GM18507 (cell line): ENCODE measurements around the gene ARFGEF2.

ENCODE experiments used
- DNase-seq: peaks from one replicate; pipeline ENCODE4 v3.0.0; 2011; ENCODE audit warnings: low read depth; ENCODE audit not compliant: insufficient read length; ENCODE audit errors: extremely low spot score
- FAIRE-seq: peaks from 2 replicates; lab custom pipeline; 2011; peaks lifted over from hg19 to GRCh38; lab: Jason Lieb, UNC

The ARFGEF2 gene

DNA sequence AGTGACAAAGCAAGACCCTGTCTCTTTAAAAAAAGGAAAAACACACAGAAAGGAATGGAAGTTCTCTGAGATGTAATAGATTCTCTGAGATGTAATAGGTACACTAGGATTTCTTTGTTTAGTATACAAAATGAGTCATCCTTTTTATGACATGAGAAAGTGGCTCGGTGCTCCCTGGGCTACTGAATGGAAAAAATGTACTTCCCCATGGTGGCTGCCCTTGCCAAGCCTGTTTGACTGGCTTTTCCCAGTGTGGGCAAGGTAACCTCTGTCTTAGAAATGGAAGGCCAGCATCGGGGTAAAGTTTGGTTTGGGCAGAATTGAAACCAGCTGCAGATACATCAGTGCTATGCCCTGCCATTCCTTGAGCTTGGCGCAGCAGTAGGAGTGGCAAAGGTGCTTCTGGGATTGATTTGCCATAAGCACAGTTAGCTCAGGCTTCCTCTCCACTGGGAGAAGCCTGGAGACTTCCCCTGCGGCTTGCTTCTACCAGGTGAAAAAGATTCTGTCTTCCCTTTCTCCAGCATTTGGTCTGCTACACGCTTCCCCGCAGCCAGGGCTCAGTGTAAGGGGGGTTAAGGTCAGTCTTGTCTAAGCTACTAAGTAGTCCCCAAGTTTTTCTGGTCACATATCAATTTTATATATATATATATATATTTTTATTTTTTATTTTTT is 24.5 kb downstream of the ARFGEF2 start:
- DNase-seq, result no peak

DNA sequence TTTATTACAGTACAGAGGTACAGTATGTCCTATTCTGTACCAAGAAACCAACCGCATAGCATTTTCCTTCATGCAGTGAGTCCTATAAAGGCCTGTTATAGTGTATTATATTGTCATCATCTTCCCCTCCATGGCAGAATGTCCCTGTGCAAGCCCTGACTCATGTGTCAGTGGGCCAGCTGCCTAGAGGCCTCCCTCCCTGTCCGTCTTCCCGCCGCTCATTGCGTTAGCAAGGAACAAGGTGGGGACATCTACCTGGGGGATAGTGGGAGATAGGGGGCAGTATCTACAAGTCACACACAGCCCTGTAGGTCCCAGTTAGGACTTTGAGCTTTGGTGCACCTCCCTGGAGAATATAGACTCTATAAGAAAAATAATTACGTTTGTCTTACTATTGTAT is 27.1 kb downstream of the ARFGEF2 start:
- no peak for FAIRE-seq

More for the DNA sequence above, 24.5 kb downstream of the ARFGEF2 start:
- no peak for FAIRE-seq

DNA sequence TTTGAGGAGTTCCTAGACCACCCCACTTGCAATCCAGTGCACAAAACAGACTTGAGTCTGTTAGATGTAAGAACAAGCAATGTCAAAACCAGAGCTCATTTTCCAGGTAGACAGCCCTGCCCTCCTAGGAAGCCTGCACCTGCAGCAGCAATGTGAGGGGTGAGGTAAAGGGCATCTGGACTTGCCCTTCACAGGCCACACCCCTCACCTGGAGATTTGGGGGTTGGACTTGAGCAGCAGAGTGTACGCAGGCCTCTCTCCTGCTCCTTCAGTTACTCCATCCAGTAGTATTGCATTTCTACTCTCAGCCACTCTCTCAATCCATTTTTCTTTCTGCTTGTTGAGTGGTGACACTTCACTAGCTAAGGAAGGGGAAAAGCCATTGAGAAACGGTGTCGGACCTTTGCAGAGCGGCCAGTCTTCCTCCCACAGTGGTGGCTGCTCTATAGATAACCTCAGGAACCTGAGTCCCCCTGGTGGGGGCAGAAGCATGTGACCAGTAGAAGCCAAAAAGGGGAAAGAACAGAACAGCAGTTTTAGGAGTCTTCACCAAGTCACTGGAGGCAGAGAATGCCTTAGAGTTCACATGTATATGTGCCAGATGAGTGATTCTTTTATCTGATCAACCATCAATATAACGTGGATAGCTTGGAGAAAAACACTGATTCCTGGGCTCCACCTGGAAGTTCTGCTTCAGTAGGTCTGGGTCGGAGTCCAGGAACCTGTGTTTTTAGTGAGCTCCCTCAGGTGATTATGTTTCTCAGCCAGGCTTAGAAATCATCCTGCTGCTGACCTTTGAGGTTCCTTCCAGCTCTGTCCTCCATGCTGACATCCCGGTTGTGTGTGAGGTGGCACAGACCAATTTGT is 28.0 kb downstream of the ARFGEF2 start:
- DNase-seq (no peak), FAIRE-seq (no peak)

More for the DNA sequence above, 27.1 kb downstream of the ARFGEF2 start:
- no peak for DNase-seq

DNA sequence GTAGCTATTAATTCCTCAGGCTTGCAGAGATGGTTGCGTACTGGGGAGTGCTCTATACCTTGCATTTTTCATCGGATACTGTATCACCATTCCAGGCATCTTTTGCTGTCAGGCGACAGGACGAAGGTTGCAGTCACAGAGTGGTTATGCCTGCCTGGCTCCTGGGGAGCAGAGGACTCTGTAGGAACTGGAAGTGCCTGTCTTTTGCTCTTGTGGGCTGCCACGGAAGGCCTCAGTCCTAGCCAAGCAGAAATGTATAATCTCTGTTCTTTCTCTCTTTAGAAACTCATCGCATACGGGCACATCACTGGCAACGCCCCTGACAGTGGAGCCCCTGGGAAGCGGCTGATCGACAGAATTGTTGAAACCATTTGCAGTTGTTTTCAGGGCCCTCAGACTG is 29.5 kb downstream of the ARFGEF2 start:
- DNase-seq (no peak), FAIRE-seq (no peak)

DNA sequence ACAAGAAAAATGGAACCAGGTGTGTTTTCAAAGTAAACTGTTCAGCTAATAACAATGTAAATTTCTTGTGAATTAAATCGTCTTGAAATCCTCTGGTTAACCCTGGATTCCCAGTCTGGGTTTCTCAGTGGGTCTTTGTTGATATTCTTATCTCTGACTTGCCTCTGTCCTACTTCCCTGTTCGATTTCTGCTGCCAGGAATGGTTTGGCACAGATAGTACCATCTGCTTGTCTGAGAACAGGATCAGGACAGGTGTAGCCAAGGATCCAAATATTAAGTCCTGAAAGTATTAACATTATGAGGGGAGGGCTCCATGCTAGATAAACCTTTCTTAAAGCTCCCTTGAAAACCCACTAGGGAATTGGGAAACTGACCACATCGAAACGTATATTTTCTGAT is 30.1 kb downstream of the ARFGEF2 start:
- no peak for FAIRE-seq

DNA sequence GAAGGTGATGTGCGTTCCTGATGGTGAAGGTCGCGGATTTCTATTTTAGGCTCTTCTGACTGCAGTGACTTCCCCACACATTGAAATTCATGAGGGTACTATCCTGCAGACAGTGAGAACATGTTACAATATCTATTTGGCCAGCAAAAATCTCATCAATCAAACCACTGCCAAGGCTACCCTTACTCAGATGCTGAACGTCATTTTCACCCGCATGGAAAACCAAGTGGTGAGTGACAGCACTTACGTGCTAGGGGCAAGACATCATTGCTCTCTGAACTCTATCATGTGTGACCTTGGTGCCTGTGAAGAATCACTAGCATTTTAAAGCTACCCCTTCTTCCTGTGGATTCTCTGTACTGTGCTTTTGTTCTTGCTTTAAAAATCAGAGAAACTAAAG is 31.1 kb downstream of the ARFGEF2 start:
- FAIRE-seq (no peak), DNase-seq (no peak)

More for the DNA sequence above, 30.1 kb downstream of the ARFGEF2 start:
- no peak for DNase-seq

DNA sequence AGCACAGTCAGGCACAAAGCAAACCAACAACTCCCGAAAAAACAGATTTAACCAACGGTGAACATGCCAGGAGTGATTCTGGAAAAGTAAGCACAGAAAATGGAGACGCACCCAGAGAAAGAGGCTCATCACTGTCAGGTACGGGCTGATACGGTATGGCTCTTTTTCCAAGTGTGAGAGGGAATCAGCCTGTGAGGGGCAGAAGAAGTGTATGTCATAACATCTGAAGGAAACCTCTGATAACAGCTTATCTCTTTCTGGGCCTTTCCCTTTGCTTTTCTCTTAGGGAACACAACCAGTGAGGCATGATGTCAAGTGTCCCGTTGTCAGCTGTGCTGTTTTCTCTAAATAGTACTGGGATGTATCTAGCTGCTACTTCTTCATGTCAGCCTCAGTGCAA is 32.1 kb downstream of the ARFGEF2 start:
- DNase-seq (no peak), FAIRE-seq (no peak)

DNA sequence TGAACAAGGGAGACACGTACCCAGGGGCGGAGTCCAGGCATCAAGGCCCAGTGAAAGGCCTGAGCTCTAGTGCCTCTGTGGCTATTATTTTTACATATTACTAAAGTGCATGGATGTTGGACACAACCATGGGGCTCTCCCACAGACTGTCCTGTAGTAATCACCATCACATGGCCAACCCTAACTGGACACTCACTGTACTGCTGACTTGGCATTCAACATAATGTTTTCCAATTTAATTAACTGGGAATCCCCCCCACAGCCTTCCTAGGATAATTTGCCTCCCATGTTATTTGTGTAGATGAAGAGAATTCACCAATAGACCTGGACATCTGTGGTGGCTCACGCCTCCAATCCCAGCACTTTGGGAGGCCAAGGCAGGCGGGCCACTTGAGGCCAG is 34.5 kb downstream of the ARFGEF2 start:
- FAIRE-seq, result no peak
- DNase-seq, result no peak

DNA sequence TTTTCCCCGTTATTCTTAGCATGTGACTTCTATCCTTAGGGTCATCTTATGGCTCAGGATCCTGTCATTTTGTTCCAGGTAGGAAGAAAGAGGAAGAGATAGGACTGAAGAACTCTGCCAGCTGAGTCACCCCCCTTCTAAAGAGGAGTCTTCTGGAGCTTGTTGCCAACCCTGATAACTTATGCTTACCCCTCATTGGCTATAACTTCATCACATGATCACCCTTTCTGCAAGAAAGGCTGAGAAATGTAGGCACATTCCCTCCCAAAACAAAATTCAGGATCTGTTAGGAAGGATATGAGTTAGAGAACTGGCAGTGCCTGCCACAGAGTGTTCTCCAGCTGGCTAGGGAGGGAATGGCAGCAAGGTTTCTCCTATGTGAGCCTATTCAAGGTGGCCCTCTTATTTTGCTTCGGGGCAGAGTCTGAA is 35.6 kb downstream of the ARFGEF2 start:
- DNase-seq (no peak), FAIRE-seq (no peak)

DNA sequence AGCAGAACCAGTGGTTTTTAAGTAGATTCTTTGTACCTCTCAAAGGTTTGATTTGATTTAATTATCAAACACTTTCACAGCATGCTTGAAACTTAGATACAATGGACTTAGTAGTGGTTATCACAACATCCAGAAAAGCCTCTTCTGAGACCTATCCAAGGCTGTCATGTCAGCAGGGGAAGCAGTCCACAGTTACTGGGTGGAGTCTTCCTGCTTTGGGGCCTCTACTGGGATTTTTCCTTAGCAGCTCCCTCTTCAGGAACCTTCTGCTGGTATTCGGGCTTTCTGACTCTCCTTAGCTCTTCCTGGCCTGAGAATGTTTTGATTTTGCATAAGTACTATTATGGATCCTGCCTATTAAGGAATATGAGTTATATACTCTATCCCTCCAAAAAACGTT is 36.0 kb downstream of the ARFGEF2 start:
- DNase-seq (no peak), FAIRE-seq (no peak)

DNA sequence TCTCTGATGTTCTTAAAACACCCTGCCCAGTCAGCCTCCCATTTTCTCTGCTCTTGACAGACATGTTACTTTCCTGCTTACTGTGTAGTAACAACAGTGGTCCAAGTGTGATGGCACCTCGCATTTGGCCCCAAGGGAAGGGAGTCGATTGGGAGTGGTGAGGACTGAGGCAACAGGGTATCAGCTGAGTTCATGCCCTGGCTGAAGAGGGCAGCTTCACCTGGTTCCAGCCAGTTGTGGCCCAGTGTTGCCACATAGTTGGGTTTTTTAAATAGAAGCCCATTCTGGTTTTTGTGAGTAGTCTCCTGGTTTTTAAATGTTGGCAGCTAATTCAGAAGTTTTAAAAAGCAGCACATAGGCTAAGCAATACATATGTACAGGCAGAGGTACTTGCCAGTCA is 37.2 kb downstream of the ARFGEF2 start:
- DNase-seq (no peak), FAIRE-seq (no peak)

DNA sequence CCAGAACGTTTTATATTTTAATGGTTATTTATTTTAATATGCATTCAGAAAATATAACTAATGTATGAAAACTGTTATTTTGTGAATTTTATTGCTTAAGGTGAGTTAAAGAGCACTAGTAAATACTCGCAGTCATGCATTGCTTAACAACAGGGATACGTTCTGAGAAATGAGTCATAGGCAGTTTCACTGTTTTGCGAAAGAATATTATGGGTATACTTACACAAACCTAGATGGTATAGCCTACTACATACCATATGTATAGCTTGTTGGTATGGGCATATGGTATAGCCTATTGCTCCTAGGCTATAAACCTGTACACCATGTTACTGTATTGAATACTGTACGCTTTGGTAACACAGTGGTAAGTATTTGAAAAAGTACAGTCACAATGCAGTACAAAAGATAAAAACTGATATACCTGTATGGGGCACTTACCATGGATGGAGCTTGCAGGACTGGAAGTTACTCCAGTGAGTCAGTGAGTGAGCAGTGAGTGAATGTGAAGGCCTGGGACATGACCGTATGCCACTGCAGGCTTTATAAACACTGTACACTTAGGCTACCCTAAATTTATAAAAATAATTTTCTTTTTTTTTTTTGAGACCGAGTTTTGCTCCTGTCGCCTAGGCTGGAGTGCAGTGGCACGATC is 38.5 kb downstream of the ARFGEF2 start:
- no peak for FAIRE-seq

DNA sequence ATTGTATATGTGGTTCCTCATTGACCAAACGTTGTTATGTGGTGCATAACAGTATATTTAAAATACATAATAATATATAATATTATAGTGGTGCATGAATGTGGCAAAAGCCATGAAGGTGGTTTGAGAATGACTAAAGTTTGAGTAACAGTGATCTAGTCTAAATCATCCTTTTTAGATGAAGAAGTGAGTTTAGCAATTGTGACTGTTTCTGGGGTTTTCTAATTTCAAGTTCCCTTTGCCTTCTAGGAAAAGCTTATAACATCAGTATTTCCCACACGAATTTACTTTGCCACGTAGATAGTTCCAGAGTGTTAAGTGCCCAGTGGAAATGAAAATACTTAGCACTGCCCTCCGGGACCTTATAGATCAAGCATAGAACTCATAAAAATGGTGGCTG is 40.9 kb downstream of the ARFGEF2 start:
- no peak for DNase-seq
- no peak for FAIRE-seq

More for the DNA sequence above, 38.5 kb downstream of the ARFGEF2 start:
- DNase-seq, result no peak

DNA sequence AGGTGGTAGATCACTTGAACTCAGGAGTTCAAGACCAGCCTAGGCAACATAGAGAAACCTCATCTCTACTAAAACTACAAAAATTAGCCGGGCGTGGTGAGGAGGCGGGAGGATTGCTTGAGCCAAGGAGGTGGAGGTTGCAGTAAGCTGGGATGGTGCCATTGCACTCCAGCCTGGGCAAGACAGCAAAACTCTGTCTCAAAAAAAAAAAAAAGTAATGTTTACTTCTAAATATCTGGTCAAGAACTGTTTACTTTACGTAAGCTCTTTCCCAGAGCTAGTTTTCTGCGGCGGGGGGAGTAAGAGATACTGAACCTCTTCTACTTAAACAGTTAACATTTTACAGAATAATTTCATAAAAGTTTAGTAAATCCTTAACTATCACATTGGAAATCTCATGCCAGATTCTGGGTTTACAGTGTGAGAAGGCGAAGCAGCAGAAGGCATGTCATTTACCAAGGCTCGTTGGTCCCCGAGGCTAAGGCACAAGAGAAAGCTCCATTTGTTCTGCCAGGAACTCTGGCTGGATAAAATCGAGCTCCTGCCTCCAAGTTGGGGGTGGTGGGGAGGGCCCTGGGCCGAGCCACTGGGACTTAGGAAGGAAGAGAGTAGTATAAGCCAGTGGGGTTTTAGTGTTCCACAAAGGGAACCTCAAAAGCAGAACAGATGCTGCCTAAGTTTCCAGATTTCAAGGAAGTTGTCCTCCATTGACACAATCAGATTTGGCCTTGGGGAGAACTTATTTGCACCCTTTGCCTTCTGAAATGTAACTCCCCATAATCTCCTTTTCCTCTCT is 41.7 kb downstream of the ARFGEF2 start:
- FAIRE-seq, result no peak
- no peak for DNase-seq

DNA sequence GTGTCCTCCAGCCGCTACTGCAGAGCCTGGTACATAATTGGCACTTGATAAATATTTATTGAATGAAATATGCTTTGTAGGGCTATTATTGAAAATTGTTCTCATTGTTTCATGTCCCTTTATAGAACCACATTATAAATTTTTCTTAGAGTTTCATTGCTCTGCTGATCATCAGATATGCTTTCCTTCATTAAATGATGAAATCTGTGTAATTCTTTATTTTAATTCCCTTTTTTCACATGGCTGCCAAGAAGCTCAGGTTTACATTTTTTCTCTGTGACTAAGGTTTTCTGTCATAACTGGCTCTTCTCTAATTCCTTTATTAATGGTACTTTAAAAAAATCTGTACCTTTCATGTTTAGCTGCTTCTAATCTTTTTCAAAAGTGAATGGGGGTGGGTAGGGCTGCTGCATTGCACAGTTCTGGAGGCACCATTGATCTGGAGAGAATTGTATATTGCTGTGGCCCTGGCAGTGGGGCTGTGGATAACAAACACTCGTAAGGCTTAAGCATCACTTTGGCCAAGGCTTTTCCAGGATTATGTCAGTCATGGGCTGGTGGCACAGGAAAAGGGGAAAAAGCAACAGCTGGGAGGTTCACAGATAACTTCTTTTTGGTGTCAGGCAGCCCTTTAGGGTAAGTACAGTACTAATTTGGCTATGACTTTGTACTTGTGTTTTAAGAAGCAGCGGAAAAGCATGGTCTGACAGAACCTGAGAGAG is 43.8 kb downstream of the ARFGEF2 start:
- DNase-seq, result no peak
- FAIRE-seq, result no peak

DNA sequence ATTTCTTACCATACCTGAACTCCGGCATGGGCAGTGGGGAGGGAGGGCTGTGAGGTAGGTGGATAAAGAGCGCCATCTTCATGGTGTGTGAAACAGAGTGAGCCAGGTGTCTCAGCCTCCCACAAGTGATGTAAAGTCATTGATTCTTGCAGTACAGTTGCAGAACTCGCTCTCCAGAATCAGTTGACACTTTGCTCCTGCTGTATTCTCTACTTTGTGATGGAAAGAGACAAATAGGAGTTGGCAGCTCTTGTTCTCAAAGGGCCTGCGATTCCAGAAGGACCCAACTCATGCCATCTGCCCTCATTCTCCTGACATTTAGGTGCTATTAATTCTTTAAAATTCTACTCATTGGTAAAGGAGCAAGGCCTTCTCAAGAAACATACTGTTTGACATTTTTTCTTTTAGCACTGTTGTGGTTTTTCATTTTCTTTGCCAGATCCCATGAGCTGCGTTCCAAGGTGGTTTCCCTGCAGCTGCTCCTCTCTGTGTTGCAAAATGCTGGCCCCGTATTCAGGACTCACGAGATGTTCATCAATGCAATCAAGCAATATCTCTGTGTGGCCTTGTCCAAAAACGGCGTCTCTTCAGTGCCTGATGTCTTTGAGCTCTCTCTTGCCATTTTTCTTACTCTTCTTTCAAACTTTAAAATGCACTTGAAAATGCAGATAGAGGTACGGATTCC is 49.3 kb downstream of the ARFGEF2 start:
- FAIRE-seq, result no peak
- no peak for DNase-seq

DNA sequence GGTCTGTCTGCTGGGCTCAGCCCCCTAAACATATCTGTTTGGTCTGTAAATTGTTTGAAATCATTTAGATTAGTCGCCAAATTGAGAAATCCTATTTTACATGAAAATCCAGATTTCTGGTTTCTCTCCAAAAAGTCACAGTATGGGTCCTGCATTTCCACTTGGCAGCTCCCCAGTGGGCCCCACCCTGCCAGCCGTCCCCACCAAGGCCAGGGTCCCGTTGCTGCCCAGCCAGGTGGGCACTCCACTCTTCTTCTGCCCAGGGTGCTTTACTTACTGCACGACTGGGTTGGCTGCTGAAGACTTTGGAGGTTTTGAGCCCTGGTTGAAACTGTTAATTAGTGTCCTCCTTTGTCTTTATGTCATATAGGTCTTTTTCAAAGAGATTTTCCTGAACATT is 50.4 kb downstream of the ARFGEF2 start:
- DNase-seq (no peak), FAIRE-seq (no peak)

DNA sequence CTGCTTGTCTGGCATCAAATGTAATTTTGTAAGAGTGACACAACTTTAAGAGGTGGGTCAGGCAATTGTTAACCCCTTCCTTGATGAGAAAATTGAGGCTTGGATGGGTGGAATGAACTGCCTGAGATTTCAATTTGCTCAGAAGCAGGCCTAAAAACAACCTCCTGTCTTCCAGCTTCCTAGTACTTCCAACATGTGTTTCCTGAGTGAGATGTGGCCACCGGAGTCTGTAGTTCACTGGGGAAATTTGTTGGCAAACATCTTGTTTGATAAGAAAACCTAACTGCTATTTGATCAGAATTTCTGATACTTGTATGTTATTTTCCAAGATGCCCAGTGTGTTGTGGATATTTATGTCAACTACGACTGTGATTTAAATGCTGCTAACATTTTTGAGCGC is 51.3 kb downstream of the ARFGEF2 start:
- FAIRE-seq (no peak), DNase-seq (no peak)

DNA sequence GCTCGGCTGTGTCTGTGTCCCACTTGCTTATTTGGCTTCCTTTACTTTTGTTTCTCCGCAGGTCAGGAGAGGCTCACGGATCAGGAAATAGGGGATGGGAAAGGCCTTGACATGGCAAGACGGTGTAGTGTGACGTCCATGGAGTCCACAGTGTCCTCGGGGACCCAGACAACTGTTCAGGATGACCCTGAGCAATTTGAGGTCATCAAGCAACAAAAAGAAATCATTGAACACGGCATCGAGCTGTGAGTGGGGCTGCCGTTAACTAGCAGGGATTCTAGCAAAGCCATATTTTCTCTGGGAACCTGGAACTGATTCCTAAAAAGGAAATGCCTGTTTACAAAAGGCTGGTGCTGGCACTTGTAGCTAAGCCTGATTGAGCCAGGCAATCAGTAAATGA is 54.4 kb downstream of the ARFGEF2 start:
- no peak for FAIRE-seq
- no peak for DNase-seq
